GM12878 (cell line): ENCODE measurements around the gene ITPRIP. TPM values are rescaled to one million over a fixed set of nuclear protein-coding genes. Genes with fewer than 3 reads are reported as not detected.

Experiments used
- ATAC-seq: fragments of 200-7000 bp; cut with Tn5 transposase; 3 replicates; pipeline ENCODE4 v1.9.1; 2020; ENCODE audit warnings: mild to moderate bottlenecking, moderate library complexity
- BruUV-seq: library from RNA; stranded (reverse); fragments of 400-500 nt; replicated peaks from 2 replicates; lab custom pipeline; 2021; lab: Mats Ljungman, UMichigan
- CTCF ChIA-PET: fragments of 300-600 bp; sonication (Branson Sonifier 250); formaldehyde crosslinking; extraction: SDS; loops from one replicate; lab custom pipeline; 2021; ENCODE audit warnings: inconsistent platforms; lab: Yijun Ruan, JAX
- POLR2A ChIA-PET: fragments of 350-600 bp; formaldehyde crosslinking; extraction: SDS; loops from one replicate; lab custom pipeline; 2021; ENCODE audit warnings: inconsistent platforms; lab: Charles Lee
- RAD21 ChIA-PET: fragments of 300-600 bp; sonication (Branson Sonifier 250); formaldehyde crosslinking; loops from one replicate; lab custom pipeline; 2023; ENCODE audit warnings: antibody characterized with exemption; ENCODE audit not compliant: unreplicated experiment; lab: Charles Lee
- SMC1A ChIA-PET: fragments of 300-600 bp; sonication (Branson Sonifier 250); formaldehyde crosslinking; loops from one replicate; lab custom pipeline; 2023; ENCODE audit not compliant: unreplicated experiment, uncharacterized antibody; lab: Charles Lee
- DNase-seq: peaks from one replicate; pipeline ENCODE4 v3.0.0-alpha.2; 2011; ENCODE audit warnings: low read depth, low spot score
- FAIRE-seq: peaks from 3 replicates; lab custom pipeline; 2011; peaks lifted over from hg19 to GRCh38; lab: Jason Lieb, UNC
- H2AFZ ChIP-seq: 2 replicates; pipeline ENCODE4 v1.6.0; 2011; ENCODE audit warnings: low read depth, low read length, control low read depth; ENCODE audit not compliant: control insufficient read depth
- H3K27ac ChIP-seq: 2 replicates; pipeline ENCODE4 v1.5.1; 2011; ENCODE audit warnings: control low read depth; ENCODE audit not compliant: control insufficient read depth, insufficient read depth
- H3K27me3 ChIP-seq, 2 experiments: replicated peaks in 1 of 2; 2 replicates each; pipeline versions ENCODE4 v1.6.0 to v1.6.1; 2011; ENCODE audit warnings: low read length in 1 of 2; ENCODE audit not compliant: control insufficient read depth in 2 of 2, insufficient read depth in 2 of 2
- H3K36me3 ChIP-seq, 2 experiments: 2 replicates each; pipeline ENCODE4 v1.5.1; 2011; ENCODE audit warnings: low read length in 1 of 2; ENCODE audit not compliant: control insufficient read depth in 2 of 2, insufficient read depth in 2 of 2
- H3K4me1 ChIP-seq: 2 replicates; pipeline ENCODE4 v1.6.1; 2011; ENCODE audit warnings: mild to moderate bottlenecking, low read length, moderate library complexity, mixed read lengths; ENCODE audit not compliant: control insufficient read depth, insufficient read depth
- H3K4me2 ChIP-seq: 2 replicates; pipeline ENCODE4 v1.6.0; 2011; ENCODE audit warnings: control low read depth; ENCODE audit not compliant: control insufficient read depth, insufficient read depth
- H3K4me3 ChIP-seq: fragments of 200-600 bp; sonication (generic); 2 replicates; pipeline ENCODE4 v1.5.1; 2016
- H3K79me2 ChIP-seq: 2 replicates; pipeline ENCODE4 v1.6.0; 2011; ENCODE audit warnings: low read length; ENCODE audit not compliant: control insufficient read depth, insufficient read depth
- H3K9ac ChIP-seq: 2 replicates; pipeline ENCODE4 v1.8.0; 2011; ENCODE audit warnings: low read length, control low read depth, mixed read lengths; ENCODE audit not compliant: control insufficient read depth, insufficient read depth
- H3K9me3 ChIP-seq: replicated peaks from 3 replicates; pipeline ENCODE4 v1.5.1; 2011; ENCODE audit warnings: mild to moderate bottlenecking, low read length; ENCODE audit not compliant: control insufficient read depth, insufficient read depth
- H4K20me1 ChIP-seq: 2 replicates; pipeline ENCODE4 v1.6.0; 2011; ENCODE audit not compliant: control insufficient read depth, insufficient read depth
- CTCF ChIP-seq, 3 experiments: IDR thresholded peaks in 2 of 3; conservative IDR thresholded peaks in 1 of 3; 2 replicates each; pipeline ENCODE4 v1.5.1; 2011; ENCODE audit warnings: low read depth in 3 of 3, low read length in 3 of 3, mild to moderate bottlenecking in 3 of 3, control low read depth in 2 of 3, moderate library complexity in 2 of 3, inconsistent platforms in 1 of 3, mixed read lengths in 1 of 3; ENCODE audit not compliant: control insufficient read depth in 2 of 3, insufficient read depth in 1 of 3; ENCODE audit errors: extremely low read depth in 1 of 3
- POLR2A ChIP-seq: IDR thresholded peaks from 2 replicates; pipeline ENCODE4 v1.6.1; 2011; ENCODE audit warnings: low read depth, mild to moderate bottlenecking, low read length
- SUZ12 ChIP-seq: fragments of 200-600 bp; sonication (generic); IDR thresholded peaks from one replicate; pipeline ENCODE4 v1.6.1; 2018; ENCODE audit warnings: antibody characterized with exemption, mild to moderate bottlenecking; ENCODE audit not compliant: unreplicated experiment
- TCF3 ChIP-seq: IDR thresholded peaks from 2 replicates; pipeline ENCODE4 v1.6.1; 2012; ENCODE audit warnings: low read depth, mild to moderate bottlenecking, low read length, borderline replicate concordance; ENCODE audit not compliant: insufficient read depth
- YBX1 ChIP-seq: fragments of 450-650 bp; IDR thresholded peaks from 2 replicates; pipeline ENCODE4 v1.6.1; 2016; ENCODE audit warnings: antibody characterized with exemption
- ZNF207 ChIP-seq: fragments of 450-650 bp; IDR thresholded peaks from 2 replicates; pipeline ENCODE4 v1.6.1; 2014; ENCODE audit warnings: antibody characterized with exemption, mild to moderate bottlenecking, borderline replicate concordance
- WGBS: methylation state at CpG from one replicate; pipeline ENCODE4 v1.1.6; 2016; ENCODE audit warnings: low lambda C conversion rate; ENCODE audit not compliant: insufficient replicate concordance, insufficient coverage; ENCODE audit errors: missing lambda C conversion rate; 5-methylcytosine and 5-hydroxymethylcytosine counted together
- in situ Hi-C: fragments of 300-500 bp; cut with MboI; formaldehyde crosslinking; loops from 9 replicates; pipeline ENCODE4 v1.14.3; 2018; ENCODE audit warnings: mixed read lengths
- intact Hi-C: fragments of 100-400 bp; cut with micrococcal nuclease; formaldehyde crosslinking; loops from one replicate; pipeline ENCODE4 v1.14.2; 2022; ENCODE audit not compliant: unreplicated experiment
- polyA plus RNA-seq, 11 experiments: library from polyadenylated mRNA; depleted of rRNA in 4 of 11; unstranded in 6 of 11; stranded (reverse) in 5 of 11; fragments of >200 nt; fragmentation: Nextera tagmentation in 4 of 11; fragmentation: Illumina TruSeq in 1 of 11; extraction: Ambion mirVana in 4 of 11; extraction: Trizol in 1 of 11; gene quantifications; 1 replicate in 1 of 11; 2 replicates in 10 of 11; pipeline versions ENCODE4 v1.2.1 to v1.2.3, GENCODE V29; 2011 to 2016; ENCODE audit warnings: inconsistent platforms in 2 of 11, missing spikeins in 2 of 11, low read depth in 1 of 11
- total RNA-seq, 4 experiments: library from RNA; depleted of rRNA in 3 of 4; stranded (reverse); fragments of >200 nt in 3 of 4; fragmentation: Illumina TruSeq in 1 of 4; extraction: Trizol in 1 of 4; gene quantifications; 2 replicates each; pipeline versions ENCODE4 v1.2.1 to v1.2.3, GENCODE V29; 2013 to 2021
- TF ChIP-seq, protein P1 (sequence below): IDR thresholded peaks from 2 replicates; pipeline ENCODE4 v1.6.1; 2011; ENCODE audit warnings: low read depth, mild to moderate bottlenecking, low read length, moderate library complexity, borderline replicate concordance; ENCODE audit errors: extremely low read depth
- TF ChIP-seq, protein P2 (sequence below): fragments of 450-650 bp; IDR thresholded peaks from 2 replicates; pipeline ENCODE4 v1.6.1; 2017; ENCODE audit warnings: mild to moderate bottlenecking, low read depth, inconsistent platforms; ENCODE audit not compliant: poor library complexity, severe bottlenecking

Gene ITPRIP
- total and polyA plus RNA-seq, 10 of the 15 experiments (the other 5 are each of a cell fraction or from before 2014, with no cell fraction given) = 0.82 to 10.4 (median 5.9) TPM

- TF ChIP-seq TCF3 (no peak), CTCF (IDR thresholded peaks at IDR 0.05 in 2 of 3, conservative IDR thresholded peaks at IDR 0.05 in 1 of 3; ENCODE audit: control insufficient read depth in 2 of 3, extremely low read depth in 1 of 3, insufficient read depth in 1 of 3, low read depth in 3 of 3, low read length in 3 of 3) (no peak)
- TF ChIP-seq, protein P1, sequence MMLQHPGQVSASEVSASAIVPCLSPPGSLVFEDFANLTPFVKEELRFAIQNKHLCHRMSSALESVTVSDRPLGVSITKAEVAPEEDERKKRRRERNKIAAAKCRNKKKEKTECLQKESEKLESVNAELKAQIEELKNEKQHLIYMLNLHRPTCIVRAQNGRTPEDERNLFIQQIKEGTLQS = no peak
Measured at GRCh38 chr10:104345515-104345914, 7.2 kb upstream of the ITPRIP start (continued).

GRCh38 chr10:104344219-104344618 is 6.0 kb upstream of the ITPRIP start:
- Histone ChIP-seq H3K9me3 (no peaks in the 10 kb centered on the region), H3K4me2 (no peak overlapping the region), H3K4me1 (peaks cover 22% of the 10 kb centered on the region), H3K79me2 (peaks cover under 1% of the 10 kb centered on the region; the same call in 1 of the 2 replicates), H3K9ac (no peak overlapping the region), H4K20me1 (no peaks in the 10 kb centered on the region), H2AFZ (no peak overlapping the region), H3K27ac (no peak overlapping the region), H3K27me3 (no peaks in the 10 kb centered on the region), H3K36me3 (no peaks in the 10 kb centered on the region), H3K4me3 (no peak overlapping the region)
- ChIA-PET RAD21 (no interaction called here), CTCF (interaction anchor here (3.6 kb wide), 1 partner anchor 38 kb away, joined by 26 read pairs; no protein-coding TSS in a partner anchor), SMC1A (interaction anchor here (1.4 kb wide), 1 partner anchor 38 kb away, joined by 6 read pairs; no protein-coding TSS in a partner anchor), POLR2A (interaction anchor here (1.7 kb wide), 1 partner anchor 37 kb away, joined by 5 read pairs; no protein-coding TSS in a partner anchor)
- no TSS peak for BruUV-seq
- no peak for TF ChIP-seq YBX1
- no peak for TF ChIP-seq SUZ12
- TF ChIP-seq, protein P2, sequence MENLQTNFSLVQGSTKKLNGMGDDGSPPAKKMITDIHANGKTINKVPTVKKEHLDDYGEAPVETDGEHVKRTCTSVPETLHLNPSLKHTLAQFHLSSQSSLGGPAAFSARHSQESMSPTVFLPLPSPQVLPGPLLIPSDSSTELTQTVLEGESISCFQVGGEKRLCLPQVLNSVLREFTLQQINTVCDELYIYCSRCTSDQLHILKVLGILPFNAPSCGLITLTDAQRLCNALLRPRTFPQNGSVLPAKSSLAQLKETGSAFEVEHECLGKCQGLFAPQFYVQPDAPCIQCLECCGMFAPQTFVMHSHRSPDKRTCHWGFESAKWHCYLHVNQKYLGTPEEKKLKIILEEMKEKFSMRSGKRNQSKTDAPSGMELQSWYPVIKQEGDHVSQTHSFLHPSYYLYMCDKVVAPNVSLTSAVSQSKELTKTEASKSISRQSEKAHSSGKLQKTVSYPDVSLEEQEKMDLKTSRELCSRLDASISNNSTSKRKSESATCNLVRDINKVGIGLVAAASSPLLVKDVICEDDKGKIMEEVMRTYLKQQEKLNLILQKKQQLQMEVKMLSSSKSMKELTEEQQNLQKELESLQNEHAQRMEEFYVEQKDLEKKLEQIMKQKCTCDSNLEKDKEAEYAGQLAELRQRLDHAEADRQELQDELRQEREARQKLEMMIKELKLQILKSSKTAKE = no peak
- no peak for TF ChIP-seq ZNF207
- TF ChIP-seq POLR2A = no peak
- in situ Hi-C loops (loop anchor here (10.0 kb wide), 1 partner anchor 49 kb away; no protein-coding TSS in a partner anchor), intact Hi-C loops (no loop called here)
- DNase-seq (no peak), FAIRE-seq (no peak), ATAC-seq (no peak)
- WGBS = 79% methylated on average over 1 of the region's 1 CpG
